Psoas muscle (tissue), 8 donors: ENCODE results near the gene LCN15. TPM values are rescaled to one million over a fixed set of nuclear protein-coding genes. Genes with fewer than 3 reads are reported as not detected.

Experiments
- ATAC-seq, 4 donors: fragments of 200-7000 bp; cut with Tn5 transposase; one replicate each; pipeline ENCODE4 v1.9.1; 2020; ENCODE audit warnings: moderate library complexity in 3 of 4, mild to moderate bottlenecking in 2 of 4
- DNase-seq, 2 donors: peaks; one replicate each; pipeline ENCODE4 v3.0.0-alpha.2; 2020
- H3K27ac ChIP-seq: fragments of 200-600 bp; one replicate; pipeline ENCODE4 v1.8.0; 2022
- H3K27me3 ChIP-seq, 3 donors: fragments of 200-600 bp in 1 of 3; one replicate each; pipeline versions ENCODE4 v1.6.1 to v1.8.0; 2013 to 2022; ENCODE audit warnings: low read length in 2 of 3, mild to moderate bottlenecking in 2 of 3, moderate library complexity in 1 of 3; ENCODE audit not compliant: insufficient read depth in 3 of 3
- H3K36me3 ChIP-seq, 2 donors: fragments of 200-600 bp in 1 of 2; one replicate each; pipeline versions ENCODE4 v1.6.1 to v1.8.0; 2013 to 2022; ENCODE audit warnings: low read depth in 1 of 2, mild to moderate bottlenecking in 1 of 2, moderate library complexity in 1 of 2; ENCODE audit not compliant: insufficient read depth in 1 of 2
- H3K4me1 ChIP-seq: fragments of 200-600 bp; one replicate; pipeline ENCODE4 v1.8.0; 2022
- H3K4me3 ChIP-seq: fragments of 200-600 bp; one replicate; pipeline ENCODE4 v1.8.0; 2022; ENCODE audit warnings: mild to moderate bottlenecking
- H3K9me3 ChIP-seq: fragments of 200-600 bp; one replicate; pipeline ENCODE4 v1.8.0; 2022
- WGBS, 3 donors: extraction: QIAGEN DNeasy Blood & Tissue Kit; methylation state at CpG; one replicate each; pipeline versions ENCODE4 v1.1.6 to v1.1.7; 2013; 5-methylcytosine and 5-hydroxymethylcytosine counted together
- intact Hi-C, 2 donors: fragments of 100-400 bp; cut with DNase I; formaldehyde crosslinking; loops; one replicate each; pipeline versions ENCODE4 v1.11.0 to v1.14.2; 2022
- polyA plus RNA-seq, 3 donors: library from polyadenylated mRNA; stranded (reverse); fragments of 200-250 nt; gene quantifications; one replicate each; pipeline ENCODE4 v1.2.3, GENCODE V29; 2013
- total RNA-seq, 4 donors: library from RNA; stranded (reverse); fragmentation: NEBNext Ultra II Directional in 2 of 4; extraction: Animal tissue kit (Norgen Biotek cat#: 25700) in 2 of 4; gene quantifications; one replicate each; pipeline versions ENCODE4 v1.2.1 to v1.2.4, GENCODE V29; 2021 to 2023
- TF ChIP-seq, protein P1 (sequence below): fragments of 200-600 bp; IDR thresholded peaks from one replicate; pipeline ENCODE4 v1.8.0; 2022; ENCODE audit warnings: antibody characterized with exemption
- donor health status: healthy with polysubstance abuse.
- donor health status: DM: no; HTN: no; CAD: no; lungs with moderate emphysema.
- donor health status: Bipolar disorder and iron deficiency.
- donor health status: healthy.
- donor health status: DM: yes; HTN: yes; CAD: no.
- donor health status: DM: no; HTN: no; CAD: no.
- donor health status: DM: no; HTN: no; CAD: no.
- donor health status: DM: yes; HTN: yes; CAD: no.

Gene LCN15
- total and polyA plus RNA-seq, 7 donors = 0.14 to 1.4 (median 0.22) TPM; not detected in 4

DNA sequence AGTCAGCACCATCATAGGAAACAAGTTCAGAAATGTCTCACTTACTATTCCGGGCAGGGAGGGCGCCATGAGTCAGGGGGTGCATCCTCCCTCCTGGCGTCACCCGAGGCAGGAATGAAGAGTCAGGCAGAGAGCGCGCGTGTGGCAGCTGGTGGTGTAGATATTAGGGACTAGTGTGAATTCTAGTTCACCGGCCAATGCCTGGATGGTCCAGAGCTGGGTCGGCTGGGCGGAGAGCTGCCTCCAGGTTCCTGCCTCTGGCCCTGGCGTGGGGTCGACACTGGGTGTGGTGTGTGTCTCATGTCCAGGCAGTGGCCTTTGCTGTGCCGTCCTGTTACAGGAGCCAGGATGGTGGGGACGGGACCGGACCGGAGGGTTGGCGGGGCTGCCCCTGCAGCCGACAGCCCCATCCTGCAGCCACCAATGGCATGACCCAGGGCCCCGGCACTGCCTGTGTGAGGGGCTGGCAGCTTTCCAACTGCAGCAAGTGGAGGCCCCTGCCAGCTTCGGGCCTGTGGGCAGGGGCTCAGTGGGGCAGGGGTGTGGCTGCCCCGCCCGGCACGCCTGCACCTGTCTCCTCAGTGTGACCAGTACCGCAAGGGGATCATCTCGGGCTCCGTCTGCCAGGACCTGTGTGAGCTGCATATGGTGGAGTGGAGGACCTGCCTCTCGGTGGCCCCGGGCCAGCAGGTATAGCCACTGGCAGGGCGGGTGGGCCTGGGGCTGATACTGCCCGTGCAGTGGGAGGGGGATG, 42.8 kb downstream of the LCN15 start:
- Histone ChIP-seq H3K4me3 (no peak overlapping the region), H3K36me3 (peaks cover 8 to 56% of the 10 kb centered on the region in 2 donors), H3K27ac (no peak overlapping the region), H3K27me3 (no peaks in the 10 kb centered on the region), H3K4me1 (peaks cover 24% of the 10 kb centered on the region), H3K9me3 (no peaks in the 10 kb centered on the region)
- WGBS, 3 donors = 62 to 70% (median 65%) methylated on average over 28 to 30 of the region's 30 CpGs
- ATAC-seq (peak; percentile 28 to 65 (median 40)), DNase-seq (peak in 1 of 2 donors; percentile 55)
- TF ChIP-seq, protein P1, sequence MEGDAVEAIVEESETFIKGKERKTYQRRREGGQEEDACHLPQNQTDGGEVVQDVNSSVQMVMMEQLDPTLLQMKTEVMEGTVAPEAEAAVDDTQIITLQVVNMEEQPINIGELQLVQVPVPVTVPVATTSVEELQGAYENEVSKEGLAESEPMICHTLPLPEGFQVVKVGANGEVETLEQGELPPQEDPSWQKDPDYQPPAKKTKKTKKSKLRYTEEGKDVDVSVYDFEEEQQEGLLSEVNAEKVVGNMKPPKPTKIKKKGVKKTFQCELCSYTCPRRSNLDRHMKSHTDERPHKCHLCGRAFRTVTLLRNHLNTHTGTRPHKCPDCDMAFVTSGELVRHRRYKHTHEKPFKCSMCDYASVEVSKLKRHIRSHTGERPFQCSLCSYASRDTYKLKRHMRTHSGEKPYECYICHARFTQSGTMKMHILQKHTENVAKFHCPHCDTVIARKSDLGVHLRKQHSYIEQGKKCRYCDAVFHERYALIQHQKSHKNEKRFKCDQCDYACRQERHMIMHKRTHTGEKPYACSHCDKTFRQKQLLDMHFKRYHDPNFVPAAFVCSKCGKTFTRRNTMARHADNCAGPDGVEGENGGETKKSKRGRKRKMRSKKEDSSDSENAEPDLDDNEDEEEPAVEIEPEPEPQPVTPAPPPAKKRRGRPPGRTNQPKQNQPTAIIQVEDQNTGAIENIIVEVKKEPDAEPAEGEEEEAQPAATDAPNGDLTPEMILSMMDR = no peak
- intact Hi-C loops = no loop called here

DNA sequence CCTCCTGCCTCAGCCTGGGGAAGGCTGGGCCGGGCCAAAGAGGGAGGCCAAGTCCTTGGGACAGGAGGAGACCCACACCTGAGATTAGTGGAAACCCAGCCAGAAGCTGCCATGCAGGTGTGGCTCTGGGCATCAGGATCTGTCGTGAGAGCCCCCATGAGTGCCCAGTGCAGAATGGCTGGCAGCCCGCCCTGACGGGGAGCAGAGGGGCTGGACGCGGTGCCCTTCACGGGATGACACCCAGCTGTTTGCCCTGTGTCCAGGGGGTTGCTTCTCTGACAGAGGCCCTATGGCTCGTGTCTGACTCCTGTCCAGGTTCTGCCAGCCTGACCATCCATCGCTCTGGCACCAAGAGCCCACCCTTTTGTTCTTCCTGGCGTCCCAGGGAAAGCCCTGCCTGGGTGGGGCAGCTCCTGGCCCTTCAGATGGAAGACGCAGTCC, 43.4 kb downstream of the LCN15 start:
- Histone ChIP-seq H3K27ac (peak overlapping the region; percentile 11), H3K4me3 (no peak overlapping the region), H3K27me3 (peaks cover 0 to under 1% (median 0%) of the 10 kb centered on the region in 3 donors), H3K36me3 (peaks cover 5 to 50% of the 10 kb centered on the region in 2 donors), H3K4me1 (peaks cover 19% of the 10 kb centered on the region), H3K9me3 (no peaks in the 10 kb centered on the region)
- DNase-seq (no peak), ATAC-seq (peak in 2 of 4 donors; percentile 1 to 2)
- WGBS, 3 donors = 65 to 69% (median 65%) methylated on average over 11 of the region's 11 CpGs
- TF ChIP-seq, protein P1 = no peak
- intact Hi-C loops = no loop called here

DNA sequence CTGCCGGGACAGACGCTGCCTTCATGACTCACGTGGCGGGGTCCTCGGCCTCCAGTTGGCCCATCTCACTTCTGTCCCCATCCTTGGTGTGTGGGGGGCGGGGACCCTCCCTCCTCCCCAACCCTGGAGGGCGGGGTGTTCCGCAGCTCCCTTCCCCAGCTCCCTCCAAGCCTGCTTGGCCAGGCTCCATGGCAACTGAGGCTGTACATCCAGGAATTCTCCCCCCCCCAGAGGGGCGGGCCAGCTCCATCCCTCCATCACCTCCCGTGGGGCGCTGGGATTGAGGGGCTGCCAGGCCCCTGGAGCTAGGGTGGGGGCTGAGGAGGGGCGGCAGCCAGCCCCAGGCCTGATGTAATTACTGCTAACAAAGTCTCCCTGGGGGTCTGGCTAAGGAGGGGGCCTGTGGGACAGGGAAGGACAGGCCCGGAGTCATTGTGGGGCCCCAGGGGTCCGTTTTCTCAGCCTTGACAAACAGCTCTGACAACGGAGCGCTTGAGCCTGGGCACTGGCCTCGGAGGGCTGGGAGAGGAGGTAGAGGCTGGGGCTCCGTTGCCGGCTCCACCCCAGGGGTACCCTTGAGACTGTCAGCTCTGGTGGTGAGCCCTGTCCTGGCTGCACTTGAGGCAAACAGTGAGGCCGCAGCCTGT, 43.9 kb downstream of the LCN15 start:
- peak in 3 of 4 donors; percentile 3 to 13 (median 4) for ATAC-seq
- WGBS, 3 donors = 45 to 51% (median 49%) methylated on average over 19 to 20 of the region's 20 CpGs
- TF ChIP-seq, protein P1 = no peak

DNA sequence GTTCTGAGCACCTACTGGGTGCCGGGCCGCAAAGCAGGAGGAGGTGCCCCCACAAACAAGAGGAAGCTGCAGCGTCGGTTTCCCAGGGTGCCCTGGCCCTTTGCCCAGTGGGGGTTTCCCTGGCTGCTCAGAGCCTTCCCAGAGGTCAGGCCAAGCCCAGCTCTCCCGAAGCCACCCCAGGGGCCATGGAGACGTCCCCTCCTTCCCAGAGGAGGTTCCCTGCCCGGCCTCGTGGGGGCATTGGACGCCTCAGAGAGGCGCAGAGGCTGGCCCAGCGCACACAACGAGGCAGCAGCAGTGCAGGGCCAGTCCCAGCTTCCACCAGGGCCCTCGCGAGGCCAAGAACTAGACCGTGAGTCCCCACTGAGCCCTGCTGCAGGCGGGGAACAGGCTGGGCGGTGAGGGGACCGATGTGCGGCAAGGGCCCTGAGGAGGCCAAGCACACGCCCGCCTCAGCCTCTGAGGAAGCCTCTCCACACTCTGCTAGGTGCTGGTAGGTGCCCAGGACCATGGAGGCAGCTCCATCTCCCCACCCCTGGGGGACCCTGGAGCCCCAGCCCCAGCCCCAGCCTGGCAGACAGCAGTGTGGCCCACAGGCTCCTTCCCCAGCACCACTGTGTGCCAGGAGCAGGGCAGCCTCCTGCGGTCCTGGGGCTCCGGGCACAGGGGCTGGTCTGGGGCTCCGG, 45.0 kb downstream of the LCN15 start:
- 52 to 61% (median 54%) methylated on average over 23 to 24 of the region's 24 CpGs for WGBS, 3 donors
- ATAC-seq = peak in 3 of 4 donors; percentile 16 to 25 (median 19)
- no peak overlapping the region for H3K4me3 ChIP-seq
- intact Hi-C loops = no loop called here
- no peaks in the 10 kb centered on the region for H3K9me3 ChIP-seq
- peak in 1 of 2 donors; percentile 65 for DNase-seq
- H3K27me3 ChIP-seq = peaks cover 0 to 15% (median 8%) of the 10 kb centered on the region in 3 donors
- H3K27ac ChIP-seq = no peak overlapping the region
- TF ChIP-seq, protein P1 = no peak
- peaks cover 7% of the 10 kb centered on the region for H3K4me1 ChIP-seq
- H3K36me3 ChIP-seq = peaks cover 0 to 34% of the 10 kb centered on the region in 2 donors

More for the DNA sequence above, 43.9 kb downstream of the LCN15 start:
- Histone ChIP-seq H3K9me3 (no peaks in the 10 kb centered on the region), H3K4me3 (no peak overlapping the region), H3K27ac (peak overlapping the region; percentile 11), H3K36me3 (peaks cover 0 to 45% of the 10 kb centered on the region in 2 donors), H3K27me3 (peaks cover 0 to 6% (median 3%) of the 10 kb centered on the region in 3 donors), H3K4me1 (peaks cover 14% of the 10 kb centered on the region)
- no peak for DNase-seq
- intact Hi-C loops = no loop called here
